ENCODE data around the gene TTC12.

Gene TTC12

GRCh38 chr11:113377681-113378412 is 63.5 kb downstream of the TTC12 start:
- no peak for DNase-seq

GRCh38 chr11:113378692-113379091 is 64.3 kb downstream of the TTC12 start:
- no peak for DNase-seq

GRCh38 chr11:113382121-113382520 is 67.7 kb downstream of the TTC12 start:
- no peak for DNase-seq

- no peak for DNase-seq
Observed at GRCh38 chr11:113384551-113384950, 70.2 kb downstream of the TTC12 start.

- DNase-seq = no peak
Observed at GRCh38 chr11:113385749-113386148, 71.4 kb downstream of the TTC12 start.

GRCh38 chr11:113386866-113387265 is 72.5 kb downstream of the TTC12 start:
- DNase-seq = no peak

- no peak for DNase-seq
Observed at GRCh38 chr11:113387605-113388211, 73.3 kb downstream of the TTC12 start, which contains the start of gene ANKK1. ANKK1 (plus strand) TSS chr11:113387779; CDS start chr11:113387885, 106 bp downstream.

- DNase-seq = no peak
Observed at GRCh38 chr11:113389272-113389671, 74.9 kb downstream of the TTC12 start.

GRCh38 chr11:113392236-113392921 is 78.0 kb downstream of the TTC12 start:
- DNase-seq = no peak

- no peak for DNase-seq
Observed at GRCh38 chr11:113393501-113393985, 79.2 kb downstream of the TTC12 start.

- DNase-seq = no peak
Observed at GRCh38 chr11:113394919-113395318, 80.5 kb downstream of the TTC12 start.

GRCh38 chr11:113395782-113396336 is 81.5 kb downstream of the TTC12 start:
- no peak for DNase-seq

GRCh38 chr11:113396690-113397089 is 82.3 kb downstream of the TTC12 start:
- DNase-seq = no peak

- DNase-seq = no peak
Observed at GRCh38 chr11:113397212-113397611, 82.8 kb downstream of the TTC12 start.

GRCh38 chr11:113397821-113398220 is 83.4 kb downstream of the TTC12 start:
- DNase-seq = no peak

- DNase-seq = no peak
Observed at GRCh38 chr11:113398669-113399430, 84.5 kb downstream of the TTC12 start.

GRCh38 chr11:113400631-113401230 is 86.3 kb downstream of the TTC12 start:
- no peak for DNase-seq

GRCh38 chr11:113401718-113402117 is 87.3 kb downstream of the TTC12 start:
- DNase-seq = no peak

GRCh38 chr11:113404859-113405430 is 90.6 kb downstream of the TTC12 start:
- DNase-seq = no peak

GRCh38 chr11:113405724-113406478 is 91.5 kb downstream of the TTC12 start:
- no peak for DNase-seq

- DNase-seq = no peak
Observed at GRCh38 chr11:113407163-113407562, 92.8 kb downstream of the TTC12 start.
